K562 treated with DMSO at 1 percent for 48 hours (cell line): ENCODE results near the gene PADI2. TPM values are rescaled to one million over a fixed set of nuclear protein-coding genes. Genes with fewer than 3 reads are reported as not detected.

Experiments
- total RNA-seq: library from RNA; unstranded; fragments of 300-600 nt; gene quantifications from 2 replicates; pipeline ENCODE4 v1.2.3, GENCODE V29; 2022; ENCODE audit warnings: low replicate concordance; ENCODE audit errors: extremely low read depth

PADI2 gene
- not detected in 2 replicates for total RNA-seq

GRCh38 chr1:17119076-17119772 lies at the start of gene PADI2:
PADI2 (minus strand) TSS chr1:17119451; CDS start chr1:17119371, 80 bp downstream.

DNA sequence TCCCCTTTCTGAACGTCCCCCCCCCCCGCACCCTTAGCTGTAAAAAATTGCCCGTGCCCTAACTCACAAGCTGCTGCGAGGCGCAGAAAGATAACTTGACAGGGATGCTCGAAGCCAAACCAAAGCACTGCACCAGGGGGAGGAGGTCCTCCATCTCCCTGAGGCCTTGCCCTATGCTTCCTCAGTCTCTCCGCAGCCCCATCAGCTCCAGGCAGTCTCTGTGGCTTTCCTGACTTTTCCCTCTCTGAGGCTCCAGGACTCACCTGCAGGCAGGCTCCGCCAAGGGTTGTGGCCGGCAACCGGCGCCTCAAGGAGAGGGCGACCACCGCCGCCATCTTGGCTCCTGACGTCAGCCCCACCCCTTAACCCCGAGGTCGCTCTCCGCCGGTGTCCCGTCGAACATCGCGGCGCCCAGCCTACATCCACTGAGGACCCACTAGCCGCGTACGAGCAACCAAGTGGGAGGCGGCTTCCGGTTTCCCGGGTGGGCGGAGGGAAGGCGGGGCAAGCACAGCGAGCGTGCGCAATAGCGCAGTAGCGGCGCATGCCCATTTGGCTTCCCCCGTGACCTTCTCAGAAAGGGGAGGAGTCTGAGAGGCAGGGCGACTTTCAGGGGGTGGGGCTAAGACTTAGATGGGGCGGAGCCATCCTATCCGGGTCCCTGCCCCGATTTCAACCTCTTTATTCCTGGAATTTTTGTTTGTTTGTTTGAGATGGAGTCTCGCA lies 65.4 kb downstream of the PADI2 start, which contains the start of gene SDHB:
TSS of gene SDHB (minus strand) at position 348 of the 726 bp plus-strand sequence. CDS start at position 335, 13 bp downstream.

Other genes with a start within 250 kb of the PADI2 start
- not detected in 2 replicates for gene RNU1-2, start 223.5 kb downstream of the PADI2 start, total RNA-seq
- not detected in 2 replicates for gene CROCC, start 197.5 kb downstream of the PADI2 start, total RNA-seq
- gene MFAP2, start 138.8 kb downstream of the PADI2 start, total RNA-seq = not detected in 2 replicates
- gene ATP13A2, start 107.5 kb downstream of the PADI2 start, total RNA-seq = not detected in 2 replicates
- gene SDHB, start 65.4 kb downstream of the PADI2 start, total RNA-seq = not detected in 2 replicates
- gene PADI1, start 85.7 kb upstream of the PADI2 start, total RNA-seq = not detected in 2 replicates
- gene PADI3, start 129.6 kb upstream of the PADI2 start, total RNA-seq = not detected in 2 replicates
- gene PADI4, start 188.7 kb upstream of the PADI2 start, total RNA-seq = not detected in 2 replicates